Activated CD8-positive, alpha-beta memory T cell treated with anti-CD3 and anti-CD28 coated beads for 1 hour (primary cell): ENCODE data around the gene VAV2.

Experiments
- DNase-seq, 2 donors: peaks; one replicate each; pipeline ENCODE4 v3.0.0-alpha.2; 2020; ENCODE audit warnings: low read depth in 1 of 2; ENCODE audit errors: extremely low read depth in 1 of 2

The VAV2 gene

DNA sequence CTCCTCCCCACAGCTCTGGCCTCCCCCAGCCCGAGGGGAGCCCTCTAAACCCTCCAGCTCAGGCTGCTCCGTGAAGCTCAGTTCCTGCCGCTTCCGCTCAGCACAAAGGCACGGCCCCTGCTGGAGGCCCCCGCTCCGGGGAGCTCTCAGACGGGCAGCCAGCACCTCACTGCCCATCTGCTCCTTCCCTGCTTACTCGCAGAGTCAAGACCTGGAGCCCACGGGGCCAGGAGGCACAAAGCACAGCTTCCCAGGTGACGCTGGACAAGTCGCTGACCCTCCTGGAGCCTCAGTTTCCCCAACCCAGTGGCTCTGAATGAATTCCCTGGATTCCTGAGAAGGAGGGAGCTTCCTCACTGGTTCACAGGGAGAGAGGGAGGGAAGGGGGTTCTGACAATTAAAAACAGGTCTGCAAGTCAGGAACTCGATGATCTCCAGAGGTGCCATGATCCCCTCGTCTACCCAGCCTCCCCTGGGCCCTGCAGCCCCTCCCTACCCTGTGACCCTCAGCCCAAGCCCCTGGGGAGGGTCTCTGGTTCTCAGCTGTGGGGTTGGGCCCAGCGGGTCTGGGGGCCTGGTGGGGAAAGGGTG is 36.2 kb downstream of the VAV2 start:
- peak in 1 of 2 donors; percentile 17 for DNase-seq

DNA sequence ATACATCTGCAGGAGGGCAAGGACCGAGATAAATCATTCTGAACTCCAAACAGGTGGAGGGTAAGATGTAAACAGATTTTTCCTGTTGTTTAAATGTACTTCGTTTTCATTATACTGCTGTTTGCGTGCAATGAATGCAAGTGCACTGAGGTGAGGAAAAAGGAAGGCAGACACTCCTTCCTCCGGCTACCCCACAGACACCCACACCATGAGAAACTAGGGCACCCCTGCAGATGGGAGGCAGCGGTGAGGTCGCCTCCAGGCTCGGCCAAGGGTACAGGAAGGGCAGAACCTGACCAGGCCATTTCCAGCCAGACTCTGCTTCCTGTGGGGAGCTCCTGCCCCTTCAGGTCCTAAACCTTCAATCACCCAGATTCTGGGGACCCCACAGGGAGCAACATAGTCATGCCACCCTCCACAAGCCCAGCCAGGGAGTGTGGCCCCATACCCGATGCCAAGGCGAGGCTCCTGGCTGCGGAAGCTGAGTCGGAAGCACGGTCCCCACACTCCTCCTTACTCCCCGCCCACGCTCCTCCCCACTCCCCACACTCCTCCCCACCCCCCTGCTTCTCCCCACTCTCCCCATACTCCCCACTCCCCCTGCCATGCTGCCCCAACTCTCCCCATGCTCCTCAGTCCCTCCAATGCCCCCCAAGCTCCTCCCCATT is 37.1 kb downstream of the VAV2 start:
- DNase-seq = no peak

DNA sequence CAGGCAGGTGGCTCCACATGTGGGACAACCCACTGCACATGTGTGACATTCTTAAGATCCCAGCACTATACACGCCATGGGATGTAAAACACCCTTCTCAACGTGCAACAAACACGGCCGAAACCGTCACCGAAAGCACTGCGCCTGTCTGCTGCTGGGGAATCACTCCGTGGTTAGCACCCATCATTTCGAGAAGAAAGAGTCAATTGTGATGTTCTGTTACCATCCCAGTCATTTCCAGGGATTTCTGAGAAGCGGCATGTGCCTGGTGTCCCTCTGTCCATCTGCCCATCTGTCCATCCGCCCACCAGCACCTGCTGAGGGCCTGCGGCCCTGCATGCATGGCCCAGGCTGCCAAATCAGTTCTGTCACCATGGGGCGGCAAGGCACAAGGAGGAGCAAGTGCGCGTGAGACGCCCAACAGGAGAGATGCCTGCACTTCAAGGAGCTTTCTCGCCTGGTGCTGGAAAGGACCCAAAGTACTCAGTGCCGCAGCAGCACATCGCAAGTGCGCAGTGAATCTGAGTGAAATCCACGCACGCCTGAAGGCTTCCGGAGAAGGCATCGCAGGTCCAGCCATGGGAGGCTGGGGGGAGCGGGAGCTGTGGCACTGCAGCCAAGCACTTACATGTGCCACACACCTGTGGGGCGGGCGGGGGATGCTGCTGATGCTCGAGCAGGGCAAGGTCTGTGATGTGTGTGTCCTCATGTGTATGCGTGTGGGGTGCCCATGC is 38.0 kb downstream of the VAV2 start:
- no peak for DNase-seq

DNA sequence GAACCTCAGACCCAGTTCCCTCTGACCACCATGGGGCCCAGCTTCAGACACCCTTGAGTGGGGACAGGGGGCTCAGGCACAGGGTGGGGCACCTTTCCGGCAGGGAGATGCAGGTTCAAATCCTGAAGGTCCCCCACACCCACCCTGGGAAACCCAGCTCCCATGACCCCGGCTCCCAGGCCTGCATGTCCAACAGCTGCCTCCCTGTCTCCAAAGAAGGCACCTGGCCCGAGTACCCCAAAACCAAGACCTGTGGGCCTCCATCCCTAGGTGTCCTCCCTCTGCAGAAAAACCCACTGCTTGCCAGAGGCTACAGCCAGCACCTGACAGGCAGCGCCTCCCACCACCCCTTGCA is 38.5 kb downstream of the VAV2 start:
- DNase-seq = no peak

DNA sequence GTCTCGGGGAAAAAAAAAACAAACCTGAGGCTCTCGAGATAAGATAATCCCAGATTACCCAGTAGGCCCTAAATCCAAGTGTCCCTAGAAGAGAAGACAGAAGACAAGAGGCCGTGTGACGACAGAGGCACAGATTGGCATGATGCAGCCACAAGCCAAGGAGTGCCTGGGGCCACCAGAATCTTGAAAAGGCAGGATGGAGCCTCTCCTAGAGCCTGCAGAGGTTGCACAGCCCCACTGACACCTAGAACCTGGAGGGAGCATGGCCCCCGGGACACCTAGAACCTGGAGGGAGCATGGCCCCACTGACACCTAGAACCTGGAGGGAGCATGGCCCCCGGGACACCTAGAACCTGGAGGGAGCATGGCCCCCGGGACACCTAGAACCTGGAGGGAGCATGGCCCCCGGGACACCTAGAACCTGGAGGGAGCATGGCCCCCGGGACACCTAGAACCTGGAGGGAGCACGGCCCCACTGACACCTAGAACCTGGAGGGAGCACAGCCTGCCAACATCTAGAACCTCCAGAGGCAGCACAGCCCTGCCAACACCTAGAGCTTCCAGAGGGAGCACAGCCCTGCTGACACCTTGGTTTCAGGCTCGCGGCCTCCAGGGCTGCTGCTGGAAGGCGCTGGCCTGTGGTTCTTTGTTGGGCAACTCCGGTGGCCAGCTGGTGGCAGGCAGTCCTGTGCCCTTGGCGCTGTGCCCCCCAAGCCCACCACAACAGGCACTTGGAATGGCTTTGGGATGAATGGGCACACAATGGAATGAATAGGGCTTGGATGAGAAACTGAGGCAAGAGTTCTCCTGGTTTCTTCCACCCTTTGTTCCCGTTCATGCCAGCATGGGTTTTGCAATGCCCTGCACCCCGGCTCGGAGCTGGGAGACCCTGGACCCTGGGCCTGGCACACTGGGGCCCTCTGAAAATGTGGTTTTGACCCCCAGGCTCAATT is 39.2 kb downstream of the VAV2 start:
- DNase-seq = no peak

DNA sequence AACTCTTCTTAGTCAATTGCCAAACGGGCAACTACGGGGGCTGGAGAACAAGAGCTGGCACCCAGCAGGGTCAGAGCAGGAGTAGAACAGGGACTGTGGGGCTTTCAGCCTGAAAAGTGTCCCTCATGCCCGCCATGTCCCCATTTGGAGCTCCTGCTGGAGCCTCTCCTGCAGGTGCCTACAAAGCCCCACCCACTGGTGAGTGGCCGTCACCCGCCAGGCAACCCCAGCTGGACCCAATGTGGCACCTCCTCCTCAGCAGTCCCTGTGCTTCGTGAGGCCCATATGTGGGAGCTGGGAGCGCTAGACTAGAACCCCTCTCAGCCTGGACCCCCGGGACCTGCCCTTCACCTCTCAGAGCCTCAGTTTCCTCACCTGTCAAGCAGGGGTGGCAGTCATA is 40.9 kb downstream of the VAV2 start:
- DNase-seq = no peak

DNA sequence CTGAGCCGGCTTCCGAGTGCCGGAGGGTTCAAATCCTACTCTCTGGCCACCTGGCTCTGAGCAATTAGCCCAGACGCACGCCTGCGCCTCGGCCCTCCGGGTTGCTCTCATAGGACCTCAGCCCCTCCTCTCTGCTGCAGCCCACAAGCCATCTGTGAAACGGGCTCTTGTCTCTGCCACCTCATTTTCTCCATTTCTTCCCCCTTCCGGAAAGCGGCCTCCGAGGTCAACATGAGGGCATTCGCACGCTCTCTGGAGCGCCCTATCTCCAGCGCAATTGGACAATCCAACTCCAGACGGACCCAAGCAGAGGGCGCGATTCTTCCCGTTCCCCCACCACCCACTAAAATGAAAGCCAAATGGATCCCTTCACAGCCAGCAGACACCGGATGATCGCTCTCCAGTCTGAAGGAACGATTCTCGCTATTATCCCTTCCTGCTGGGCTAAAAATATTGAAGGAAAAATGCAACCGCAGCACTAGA is 41.5 kb downstream of the VAV2 start:
- DNase-seq = no peak

DNA sequence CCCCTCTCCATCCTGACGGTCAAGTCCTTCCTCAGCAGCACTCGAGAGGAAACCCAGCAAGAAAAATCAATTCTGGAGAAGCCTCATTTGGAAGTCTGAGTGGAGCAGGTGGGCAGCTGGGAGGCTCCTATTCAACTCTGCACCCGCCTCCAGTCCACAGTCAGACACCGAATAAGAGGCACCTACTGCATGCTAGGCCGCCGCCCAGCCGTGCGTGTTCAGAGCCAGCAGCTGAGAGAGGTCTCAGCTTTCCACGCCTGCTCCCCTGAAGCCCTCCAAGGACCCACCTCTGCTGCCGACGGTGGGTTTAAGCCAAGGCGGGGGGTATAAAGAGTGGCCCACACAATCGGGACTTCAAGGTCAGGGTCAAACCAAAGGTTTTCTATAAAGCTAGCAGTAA is 41.9 kb downstream of the VAV2 start:
- no peak for DNase-seq

DNA sequence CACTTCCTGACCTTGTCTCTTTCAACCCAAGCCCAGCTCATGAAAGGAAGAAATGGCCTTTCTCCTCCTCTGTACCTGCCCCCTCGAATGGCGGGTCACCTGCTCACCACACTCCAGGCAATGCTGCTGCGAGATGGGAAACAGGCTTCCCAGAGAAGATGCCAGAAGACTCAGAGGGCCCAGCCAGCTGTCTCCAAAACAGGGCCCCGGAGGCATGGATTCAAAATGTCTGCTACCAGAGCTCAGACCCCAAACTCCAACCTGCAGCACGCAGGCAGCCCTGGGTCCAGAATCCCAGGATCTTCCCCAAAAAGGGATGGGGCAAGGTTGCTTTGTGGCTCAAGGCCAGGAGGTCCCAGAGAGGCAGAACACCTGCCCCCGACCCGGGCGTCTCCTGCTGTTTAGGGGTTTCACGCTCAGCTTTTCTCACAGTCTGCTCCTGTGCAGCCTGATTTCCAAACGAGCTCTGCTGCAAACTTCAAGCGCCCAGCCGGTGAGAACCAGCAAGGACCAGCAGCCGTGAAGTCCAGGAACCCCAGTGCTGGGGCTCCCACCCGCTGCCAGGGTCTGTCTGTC is 42.5 kb downstream of the VAV2 start:
- no peak for DNase-seq

DNA sequence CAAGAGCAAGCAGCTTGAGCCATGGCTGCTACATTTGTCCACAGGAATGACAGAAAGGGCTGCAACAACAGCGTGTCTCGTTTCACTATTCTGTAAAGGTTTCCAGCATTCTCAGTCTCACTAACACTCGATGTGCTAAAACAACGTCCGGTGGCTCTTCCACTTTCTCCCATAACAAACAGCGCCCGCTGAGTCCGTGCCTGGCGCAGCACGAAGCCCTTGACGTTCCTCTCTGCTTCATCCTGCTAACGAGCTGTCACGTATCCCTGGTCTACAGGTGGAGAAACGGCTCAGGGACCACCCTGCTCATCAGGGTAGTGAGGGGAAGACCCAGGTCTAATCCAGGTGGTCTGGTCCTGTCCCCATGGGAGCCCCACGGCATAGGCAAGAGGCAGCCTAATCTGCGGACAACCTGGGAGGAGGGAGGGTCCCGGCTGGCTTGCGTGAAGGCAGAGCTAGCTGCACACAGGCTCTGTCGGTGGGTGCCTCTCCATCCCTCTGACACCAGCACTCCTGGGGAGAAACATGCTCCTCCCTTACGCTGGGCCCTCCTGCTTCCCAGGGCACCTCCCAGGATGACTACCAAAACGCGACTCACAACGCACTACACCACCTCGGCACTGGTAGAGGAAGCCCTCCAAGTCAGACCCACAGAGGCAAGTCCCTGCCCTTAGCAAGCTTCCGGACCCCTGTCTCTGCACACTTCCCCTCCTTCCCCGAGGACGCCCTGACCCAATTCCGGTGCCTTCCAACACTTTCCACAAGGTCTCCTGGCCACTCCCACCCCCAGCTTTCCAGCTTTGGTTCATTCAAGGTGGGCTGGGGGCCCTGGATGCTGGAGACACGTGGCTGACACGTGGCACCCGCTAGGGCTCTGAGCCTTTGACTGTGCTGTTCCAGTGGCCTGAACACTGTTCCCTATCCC is 43.3 kb downstream of the VAV2 start:
- no peak for DNase-seq

DNA sequence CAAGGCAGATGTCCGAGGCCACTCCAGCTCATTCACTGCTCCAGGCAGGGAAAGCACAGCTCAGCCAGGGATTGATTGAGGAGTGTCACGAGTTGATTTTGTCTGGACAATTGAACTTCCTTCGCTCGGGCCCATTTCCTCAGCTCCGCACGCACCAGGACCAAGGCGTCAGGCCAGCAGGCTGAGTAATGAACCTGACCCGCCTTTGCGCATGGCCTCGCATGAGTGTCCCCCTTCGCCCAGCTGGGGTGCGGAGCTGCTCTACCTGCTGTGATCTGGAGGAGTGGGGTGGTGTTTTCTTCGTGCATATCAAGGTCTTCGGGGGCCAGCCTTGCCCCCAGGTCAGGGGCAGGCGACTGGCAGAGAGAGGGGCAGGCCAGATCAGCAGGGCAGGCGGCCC is 44.0 kb downstream of the VAV2 start:
- DNase-seq = no peak

DNA sequence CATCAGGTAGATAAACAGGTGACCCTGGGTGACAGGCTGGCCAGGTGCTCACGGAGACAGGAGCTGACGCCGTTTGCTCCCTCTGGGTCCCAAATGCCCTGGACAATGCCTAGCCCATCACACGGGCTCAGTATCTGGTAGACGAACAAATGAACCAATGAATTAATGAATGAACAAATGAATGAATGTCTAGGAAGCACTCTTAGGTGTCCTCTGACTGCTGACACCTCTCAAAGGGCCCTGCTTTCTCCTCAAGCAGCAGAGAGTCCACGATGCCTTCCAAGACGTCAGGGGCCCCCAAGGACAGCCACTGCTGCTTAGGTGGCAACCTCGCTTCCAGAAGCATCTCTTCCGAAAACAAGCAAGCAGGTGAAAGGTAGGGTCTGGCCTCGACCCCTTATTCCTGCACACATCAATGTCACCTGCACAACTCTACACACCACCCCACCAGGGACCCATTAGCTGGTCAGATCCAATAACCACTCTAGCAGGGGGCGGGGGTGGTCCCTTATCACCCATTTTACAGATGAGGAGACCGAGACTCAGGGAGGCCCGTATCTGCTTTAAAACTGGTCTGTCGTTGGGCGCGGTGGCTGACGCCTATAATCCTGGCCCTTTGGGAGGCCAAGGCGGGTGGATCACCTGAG is 45.2 kb downstream of the VAV2 start:
- no peak for DNase-seq

DNA sequence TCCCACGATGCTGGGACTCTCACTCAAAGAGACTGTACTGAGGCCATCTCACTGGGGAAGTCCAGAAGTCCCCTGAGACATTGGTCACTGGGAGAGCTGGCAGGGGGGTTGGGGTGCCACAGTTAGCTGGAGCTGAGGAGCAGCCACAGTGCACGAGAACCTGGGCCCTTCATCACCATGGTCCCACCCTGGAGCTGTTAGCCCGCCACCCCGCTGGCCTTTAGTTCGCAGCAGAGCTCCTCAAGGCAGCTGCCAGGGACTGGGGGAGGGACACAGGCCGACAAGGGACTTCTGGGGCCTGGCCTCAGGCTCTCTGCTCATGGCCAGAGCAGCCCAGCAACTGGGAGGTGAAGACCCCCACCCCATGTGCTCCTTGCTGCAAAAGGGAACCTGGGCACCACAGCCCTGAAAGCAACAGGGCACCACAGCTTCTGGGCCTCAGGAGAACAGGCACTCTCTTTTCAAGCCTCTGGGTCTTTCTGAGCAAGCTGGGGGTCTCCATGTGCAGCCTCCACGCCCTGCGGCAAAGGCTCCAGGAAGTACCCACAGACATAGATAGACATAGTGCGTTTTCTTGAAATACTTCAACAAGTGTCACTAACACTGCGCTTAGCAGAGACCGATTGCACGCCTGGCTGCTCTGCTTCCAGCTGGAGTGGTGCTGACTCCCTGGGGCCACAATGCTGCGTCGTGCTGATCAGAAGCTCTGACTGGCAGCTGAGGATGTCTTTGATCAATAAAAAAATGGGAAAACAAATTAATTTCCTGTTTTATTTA is 46.0 kb downstream of the VAV2 start:
- no peak for DNase-seq

DNA sequence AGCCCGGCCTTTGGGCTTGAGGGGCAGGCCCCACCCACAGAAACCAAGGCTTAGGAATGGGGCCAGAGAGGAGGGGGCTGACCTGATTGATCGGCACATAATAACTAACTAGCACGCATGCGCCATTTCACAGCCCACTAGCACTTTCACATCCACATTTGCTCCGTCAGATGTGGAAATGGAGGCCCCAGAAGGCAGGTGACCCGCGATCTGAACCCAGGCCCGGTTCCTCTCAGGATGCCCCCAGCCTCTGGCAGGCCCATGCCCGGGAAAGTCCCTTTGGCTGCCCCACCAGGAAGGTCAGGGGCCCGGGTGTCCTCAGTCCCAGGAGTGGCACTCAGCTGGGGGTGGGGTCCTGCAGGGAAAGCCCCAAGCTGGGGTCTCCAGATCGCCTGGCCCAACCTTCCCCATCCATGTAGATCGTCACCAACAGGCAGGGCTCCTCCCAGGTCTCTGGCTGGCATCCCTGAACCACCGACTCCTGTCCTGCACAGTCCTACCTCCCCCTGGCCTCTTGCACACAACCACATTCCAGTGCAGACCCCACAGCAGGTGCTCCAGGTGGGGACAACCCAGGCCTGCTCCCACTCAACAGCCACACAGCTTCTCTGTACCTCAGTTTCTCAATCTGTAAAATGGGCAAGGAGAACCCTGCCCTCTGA is 46.7 kb downstream of the VAV2 start:
- DNase-seq = no peak

DNA sequence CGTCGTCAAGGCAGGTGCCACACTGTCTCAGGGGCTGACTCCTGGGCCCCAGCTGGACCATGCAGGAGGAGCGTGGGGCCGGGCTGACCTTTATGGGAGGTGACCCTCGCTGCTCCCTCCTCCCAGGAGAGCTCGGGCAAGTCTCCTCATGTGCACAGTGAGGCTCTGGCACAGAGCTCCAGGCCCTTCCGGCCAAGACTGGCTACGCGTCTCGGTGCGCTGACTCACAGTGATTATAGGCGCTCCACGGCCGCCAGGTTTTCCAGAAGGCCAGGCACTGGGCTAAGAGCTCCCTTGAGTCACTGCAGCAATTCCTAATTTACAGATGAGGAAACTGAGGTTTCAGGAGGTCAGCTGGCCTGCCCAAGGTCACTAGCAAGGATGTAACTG is 47.4 kb downstream of the VAV2 start:
- DNase-seq = no peak

DNA sequence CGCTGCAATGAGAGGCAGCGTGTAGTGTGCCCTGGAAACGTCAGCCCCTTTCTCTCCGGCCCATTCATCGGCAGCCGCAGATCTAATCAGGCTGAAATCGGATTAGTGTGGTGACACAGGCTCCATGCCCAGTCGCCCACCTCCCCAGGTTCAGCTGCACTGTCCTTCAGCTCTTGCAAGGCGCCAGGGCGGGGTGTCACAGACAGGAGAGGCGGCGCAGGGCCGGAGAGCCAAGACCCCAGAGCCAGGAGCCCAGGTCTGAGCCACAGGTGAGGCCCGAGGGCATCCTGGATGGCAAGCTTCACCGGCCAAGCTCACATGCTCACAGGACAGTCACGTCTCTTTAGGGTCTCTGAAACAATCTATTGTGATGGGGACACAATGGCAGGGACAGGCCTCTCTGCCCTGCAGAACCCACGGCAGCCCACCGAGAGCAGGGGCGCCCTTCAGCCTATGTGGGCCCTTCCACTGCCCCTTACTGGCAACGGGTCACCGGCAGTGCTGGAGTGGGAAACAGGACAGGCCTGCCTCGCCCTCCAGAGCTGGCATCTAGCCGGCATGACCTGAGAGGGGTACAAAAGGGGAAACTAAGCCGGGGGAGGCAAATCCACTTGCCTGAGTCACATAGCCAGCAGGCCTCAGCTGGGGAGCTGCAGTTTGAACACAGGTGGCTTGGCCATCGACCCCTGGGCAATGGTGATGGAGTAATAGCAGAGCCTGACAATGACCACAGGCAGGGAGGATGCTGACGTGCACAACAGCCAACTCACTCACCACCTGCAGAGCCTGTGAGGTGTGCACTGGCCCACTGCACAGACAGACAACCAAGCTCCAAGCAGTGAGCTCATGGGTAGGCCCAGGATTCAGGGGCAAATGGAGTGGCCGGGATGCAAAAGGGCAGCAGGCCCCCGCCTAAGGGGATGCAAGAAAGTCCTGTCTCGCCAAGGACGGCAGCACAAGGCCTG is 48.1 kb downstream of the VAV2 start:
- DNase-seq = no peak
